ENCODE data around the gene CXCR5. TPM values are rescaled to one million over a fixed set of nuclear protein-coding genes. Genes with fewer than 3 reads are reported as not detected.
"Not testable (repeated sequence)": the region's sequence is repeated elsewhere in the genome, so short reads cannot be mapped to it uniquely, and the experiment has no call there.

CXCR5 gene, protein sequence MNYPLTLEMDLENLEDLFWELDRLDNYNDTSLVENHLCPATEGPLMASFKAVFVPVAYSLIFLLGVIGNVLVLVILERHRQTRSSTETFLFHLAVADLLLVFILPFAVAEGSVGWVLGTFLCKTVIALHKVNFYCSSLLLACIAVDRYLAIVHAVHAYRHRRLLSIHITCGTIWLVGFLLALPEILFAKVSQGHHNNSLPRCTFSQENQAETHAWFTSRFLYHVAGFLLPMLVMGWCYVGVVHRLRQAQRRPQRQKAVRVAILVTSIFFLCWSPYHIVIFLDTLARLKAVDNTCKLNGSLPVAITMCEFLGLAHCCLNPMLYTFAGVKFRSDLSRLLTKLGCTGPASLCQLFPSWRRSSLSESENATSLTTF
- total RNA-seq: 5.1 and 5.5 TPM in 2 replicates

DNA sequence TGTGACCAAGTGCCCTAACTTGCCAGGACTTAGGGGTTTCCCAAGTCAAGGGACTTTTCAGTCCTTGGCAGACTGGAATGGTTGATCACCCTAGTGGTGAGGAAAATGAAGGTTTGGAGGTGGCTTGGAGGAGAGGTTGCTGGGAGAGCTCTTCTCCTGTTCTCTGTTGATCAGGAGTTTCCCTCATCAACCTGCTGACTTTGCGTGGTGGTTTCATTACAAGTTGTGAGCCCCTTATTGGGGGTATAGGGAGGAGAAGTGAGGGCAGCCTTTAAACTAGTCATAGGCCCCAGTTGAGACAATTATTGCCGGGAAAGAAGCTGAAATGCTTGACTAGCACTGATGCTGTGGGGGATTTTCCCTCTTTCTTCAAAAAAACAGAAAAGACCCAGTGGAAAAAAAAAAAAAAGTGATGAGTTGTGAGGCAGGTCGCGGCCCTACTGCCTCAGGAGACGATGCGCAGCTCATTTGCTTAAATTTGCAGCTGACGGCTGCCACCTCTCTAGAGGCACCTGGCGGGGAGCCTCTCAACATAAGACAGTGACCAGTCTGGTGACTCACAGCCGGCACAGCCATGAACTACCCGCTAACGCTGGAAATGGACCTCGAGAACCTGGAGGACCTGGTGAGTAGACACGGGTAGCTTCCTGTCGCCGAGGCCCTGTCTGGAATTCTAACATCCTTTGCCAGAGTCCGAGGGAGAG is at the start of gene CXCR5:
Gene CXCR5, plus strand, starts transcription at position 525 of the 704 bp plus-strand sequence. Its CDS starts 50 bp downstream, at position 575.
- H3K9me3 Mint-ChIP-seq: no peaks in the 10 kb centered on the region
- no peak for DNase-seq (ENCODE audit: low spot score)
- H3K4me3 Mint-ChIP-seq: peak within 1 kb of the TSS; percentile 52
- H3K4me1 Mint-ChIP-seq (ENCODE audit: low read depth): peaks cover 50% of the 10 kb centered on the region
- intact Hi-C loops (cut with micrococcal nuclease): loop anchor here (1.0 to 2.0 kb wide), 4 partner anchors 12 to 91 kb away; no protein-coding TSS in a partner anchor
- H3K27ac Mint-ChIP-seq: peak within 1 kb of the TSS; percentile 87
- no peaks in the 10 kb centered on the region for H3K27me3 Mint-ChIP-seq (ENCODE audit: insufficient read depth)
- no peaks in the 10 kb centered on the region for H3K36me3 Mint-ChIP-seq (ENCODE audit: low read depth)

DNA sequence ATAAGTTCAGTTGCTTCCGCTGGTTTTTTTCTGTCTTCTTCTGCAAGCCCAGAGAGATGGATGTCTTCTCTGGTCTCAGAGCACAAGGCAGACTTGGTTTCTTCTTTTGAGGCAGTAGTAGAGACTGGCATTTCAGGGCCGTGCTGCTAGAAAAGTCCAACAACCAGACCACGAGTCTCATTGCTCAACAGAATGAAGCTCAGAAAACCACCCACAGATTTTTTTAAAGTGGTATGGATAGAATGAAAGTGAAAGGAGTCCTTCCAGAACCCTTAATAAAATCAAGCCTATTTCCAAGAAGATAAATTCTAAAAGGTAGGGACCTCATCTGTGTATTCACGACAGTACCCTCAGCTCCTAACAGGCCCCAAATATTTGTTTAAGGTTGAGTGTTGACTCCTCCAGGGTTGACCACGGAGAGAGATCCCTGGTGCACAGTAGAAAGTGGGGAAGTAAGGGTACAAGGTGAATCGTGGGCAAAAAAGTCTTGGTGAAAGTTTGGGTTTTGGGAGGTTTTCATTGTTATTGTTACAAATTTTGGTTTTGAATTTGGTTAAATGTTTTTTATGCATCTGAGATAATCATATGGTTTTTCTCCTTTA is 49.2 kb upstream of the CXCR5 start:
- Mint-ChIP-seq H3K4me3 (no peak overlapping the region), H3K27ac (peak overlapping the region; percentile 3), H3K4me1 (ENCODE audit: low read depth) (peaks cover 20% of the 10 kb centered on the region), H3K36me3 (ENCODE audit: low read depth) (no peaks in the 10 kb centered on the region), H3K27me3 (ENCODE audit: insufficient read depth) (no peaks in the 10 kb centered on the region), H3K9me3 (no peaks in the 10 kb centered on the region)
- DNase-seq (ENCODE audit: low spot score): no peak
- intact Hi-C loops (cut with micrococcal nuclease): no loop called here

DNA sequence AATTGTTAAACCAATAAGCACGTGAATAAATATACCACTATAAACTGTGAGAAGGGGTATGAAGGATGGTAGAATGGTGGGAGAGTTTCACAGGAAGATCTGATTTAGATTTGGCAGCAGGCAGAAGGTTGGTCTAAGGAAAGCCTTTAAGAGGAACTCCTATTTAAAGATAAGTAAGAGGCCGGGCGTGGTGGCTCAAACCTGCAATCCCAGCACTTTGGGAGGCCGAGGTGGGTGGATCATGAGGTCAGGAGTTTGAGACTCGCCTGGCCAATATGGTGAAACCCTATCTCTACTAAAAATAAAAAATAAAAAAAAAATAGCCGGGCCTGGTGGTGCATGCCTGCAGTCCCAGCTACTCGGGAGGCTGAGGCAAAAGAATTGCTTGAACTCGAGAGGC is 45.8 kb upstream of the CXCR5 start:
- H3K4me3 Mint-ChIP-seq: no peak overlapping the region
- H3K9me3 Mint-ChIP-seq: no peaks in the 10 kb centered on the region
- H3K27ac Mint-ChIP-seq: no peak overlapping the region
- H3K36me3 Mint-ChIP-seq (ENCODE audit: low read depth): no peaks in the 10 kb centered on the region
- H3K27me3 Mint-ChIP-seq (ENCODE audit: insufficient read depth): no peaks in the 10 kb centered on the region
- intact Hi-C loops (cut with micrococcal nuclease): no loop called here
- peaks cover 31% of the 10 kb centered on the region for H3K4me1 Mint-ChIP-seq (ENCODE audit: low read depth)
- no peak for DNase-seq (ENCODE audit: low spot score)

DNA sequence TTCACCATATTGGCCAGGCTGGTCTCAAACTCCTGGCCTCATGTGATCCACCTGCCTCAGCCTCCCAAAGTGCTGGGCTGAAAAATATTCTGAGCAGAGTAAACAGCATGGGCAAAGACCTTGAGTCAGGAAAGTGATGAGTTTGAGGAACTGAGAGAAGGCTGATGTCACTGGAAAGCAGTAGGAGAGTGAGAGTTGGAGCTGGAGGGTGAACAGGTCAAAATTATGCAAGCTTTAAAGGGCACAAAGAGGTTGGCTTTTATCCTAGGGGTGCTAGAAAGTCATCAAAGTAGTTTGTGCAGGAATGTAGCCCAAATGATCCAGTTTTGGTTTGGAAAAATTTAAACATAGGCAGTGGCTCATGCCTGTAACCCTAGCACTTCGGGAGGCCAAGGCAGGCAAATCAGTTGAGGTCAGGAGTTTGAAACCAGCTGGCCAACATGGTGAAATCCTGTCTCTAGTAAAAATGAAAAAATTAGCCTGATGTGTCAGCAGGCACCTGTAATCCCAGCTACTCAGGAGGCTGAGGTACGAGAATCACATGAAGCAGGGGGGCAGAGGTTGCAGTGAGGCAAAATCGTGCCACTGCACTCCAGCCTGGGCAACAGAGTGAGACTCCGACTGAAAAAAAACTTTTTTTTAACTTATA is 44.7 kb upstream of the CXCR5 start:
- Mint-ChIP-seq H3K27ac (no peak overlapping the region), H3K4me3 (no peak overlapping the region), H3K4me1 (ENCODE audit: low read depth) (peaks cover 32% of the 10 kb centered on the region), H3K9me3 (no peaks in the 10 kb centered on the region), H3K27me3 (ENCODE audit: insufficient read depth) (peaks cover 1% of the 10 kb centered on the region), H3K36me3 (ENCODE audit: low read depth) (no peaks in the 10 kb centered on the region)
- intact Hi-C loops (cut with micrococcal nuclease): no loop called here
- no peak for DNase-seq (ENCODE audit: low spot score)

DNA sequence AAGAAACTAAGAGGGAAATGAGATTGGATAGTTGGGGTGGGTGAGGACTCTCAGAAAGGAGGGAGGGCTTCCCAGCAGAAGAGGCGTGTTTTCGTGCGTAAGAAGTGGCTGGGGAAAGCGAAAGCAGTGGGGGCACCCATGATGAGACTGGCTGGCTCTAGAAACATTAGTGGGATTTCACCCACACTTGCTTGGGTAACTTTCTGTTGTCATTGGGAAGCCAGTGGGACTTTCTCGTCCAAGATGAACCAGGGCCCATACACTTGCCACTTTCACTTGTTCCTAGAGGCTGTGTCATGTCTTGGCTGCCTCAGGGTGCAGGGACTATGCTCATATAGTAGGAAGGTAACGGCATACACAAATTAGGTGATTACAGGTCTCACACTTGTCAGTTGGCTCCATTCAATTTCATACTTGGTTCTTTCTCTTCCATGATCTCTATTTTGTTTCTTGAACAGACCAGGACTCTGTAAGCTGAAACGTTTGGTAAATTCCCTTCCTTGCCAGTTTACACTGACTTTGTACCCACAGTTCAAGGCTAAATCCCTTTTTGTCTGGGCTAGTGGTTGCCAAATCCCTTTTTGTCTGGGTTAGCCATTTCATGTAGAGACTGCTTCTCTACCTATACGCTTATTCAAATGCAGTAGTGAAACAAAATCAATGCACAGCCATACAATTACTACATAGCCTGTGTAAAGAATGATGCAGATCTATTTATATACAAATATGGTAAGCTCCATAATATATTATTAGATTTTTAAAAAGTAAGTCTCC is 42.0 kb upstream of the CXCR5 start:
- H3K27me3 Mint-ChIP-seq (ENCODE audit: insufficient read depth): peaks cover 1% of the 10 kb centered on the region
- DNase-seq (ENCODE audit: low spot score): peak; percentile 28
- H3K27ac Mint-ChIP-seq: peak overlapping the region; percentile 9
- peaks cover 32% of the 10 kb centered on the region for H3K4me1 Mint-ChIP-seq (ENCODE audit: low read depth)
- H3K36me3 Mint-ChIP-seq (ENCODE audit: low read depth): peaks cover 1% of the 10 kb centered on the region
- intact Hi-C loops (cut with micrococcal nuclease): loop anchor here (2.0 to 10.0 kb wide), 2 partner anchors 49 to 393 kb away; no protein-coding TSS in a partner anchor
- H3K4me3 Mint-ChIP-seq: peak overlapping the region; percentile 35
- no peaks in the 10 kb centered on the region for H3K9me3 Mint-ChIP-seq

DNA sequence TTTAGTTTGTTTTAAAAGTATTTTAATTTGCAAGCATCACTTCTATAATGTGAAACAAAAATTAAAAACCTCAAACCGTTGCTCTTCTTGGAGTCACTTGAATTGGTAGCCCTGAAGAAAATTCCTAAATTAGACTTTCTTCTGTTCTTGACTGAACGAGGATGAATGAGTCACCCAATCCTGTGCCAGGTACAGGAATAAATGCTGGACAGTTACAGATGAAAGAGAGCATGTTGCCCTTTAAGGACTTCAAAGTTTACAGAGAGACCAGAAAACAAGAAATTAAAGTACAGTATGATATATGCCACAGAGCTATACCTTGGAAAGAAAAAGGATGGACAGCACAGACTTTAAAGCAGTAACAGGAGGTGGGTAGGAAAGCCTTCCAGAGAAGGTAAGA is 41.3 kb upstream of the CXCR5 start:
- intact Hi-C loops (cut with micrococcal nuclease): loop anchor here (10.0 kb wide), 1 partner anchor 392 kb away; no protein-coding TSS in a partner anchor
- peaks cover 1% of the 10 kb centered on the region for H3K36me3 Mint-ChIP-seq (ENCODE audit: low read depth)
- H3K27me3 Mint-ChIP-seq (ENCODE audit: insufficient read depth): peaks cover 3% of the 10 kb centered on the region
- H3K27ac Mint-ChIP-seq: no peak overlapping the region
- no peak for DNase-seq (ENCODE audit: low spot score)
- H3K4me3 Mint-ChIP-seq: no peak overlapping the region
- peaks cover 32% of the 10 kb centered on the region for H3K4me1 Mint-ChIP-seq (ENCODE audit: low read depth)
- no peaks in the 10 kb centered on the region for H3K9me3 Mint-ChIP-seq

DNA sequence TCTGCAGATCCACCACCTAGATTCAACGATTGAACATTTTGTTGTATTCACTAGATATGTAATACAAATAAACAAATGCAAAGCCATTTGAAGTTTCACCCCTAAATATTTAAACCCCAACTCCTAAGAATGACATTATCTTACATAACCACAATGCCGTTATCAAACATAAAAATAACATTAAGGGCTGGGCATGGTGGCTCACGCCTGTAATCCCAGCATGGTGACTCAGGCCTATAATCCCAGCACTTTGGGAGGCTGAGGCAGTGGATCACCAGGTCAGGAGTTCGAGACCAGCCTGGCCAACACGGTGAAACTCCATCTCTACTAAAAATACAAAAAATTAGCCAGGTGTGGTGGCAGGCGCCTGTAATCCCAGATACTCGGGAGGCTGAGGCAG is 40.8 kb upstream of the CXCR5 start:
- intact Hi-C loops (cut with micrococcal nuclease): loop anchor here (10.0 kb wide), 1 partner anchor 392 kb away; no protein-coding TSS in a partner anchor
- H3K4me1 Mint-ChIP-seq (ENCODE audit: low read depth): peaks cover 32% of the 10 kb centered on the region
- H3K4me3 Mint-ChIP-seq; H3K27me3 Mint-ChIP-seq (ENCODE audit: insufficient read depth); H3K36me3 Mint-ChIP-seq (ENCODE audit: low read depth); H3K9me3 Mint-ChIP-seq; H3K27ac Mint-ChIP-seq; DNase-seq (ENCODE audit: low spot score): not testable (repeated sequence)

DNA sequence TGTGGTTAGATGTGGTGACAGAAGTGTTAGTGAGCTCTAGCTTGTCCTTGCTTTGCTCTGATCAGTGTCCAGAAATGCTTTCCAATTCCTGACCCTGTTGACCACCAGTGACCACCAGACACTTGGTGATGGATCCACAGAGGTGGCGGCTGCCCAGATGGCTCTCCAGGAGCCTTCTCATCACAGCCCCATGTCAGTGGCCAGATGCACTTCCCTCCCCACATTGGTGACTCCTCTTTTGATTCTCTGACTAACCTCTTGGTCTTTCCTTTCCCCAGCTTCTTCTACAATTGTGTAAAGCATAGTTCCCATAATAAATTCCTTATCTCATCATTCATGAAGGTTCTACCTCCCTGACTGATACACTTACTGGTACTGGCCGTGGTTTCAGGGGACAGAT is 40.1 kb upstream of the CXCR5 start:
- Mint-ChIP-seq H3K9me3 (no peaks in the 10 kb centered on the region), H3K4me1 (ENCODE audit: low read depth) (peaks cover 32% of the 10 kb centered on the region), H3K27me3 (ENCODE audit: insufficient read depth) (peaks cover 3% of the 10 kb centered on the region), H3K27ac (no peak overlapping the region), H3K4me3 (no peak overlapping the region), H3K36me3 (ENCODE audit: low read depth) (peaks cover 1% of the 10 kb centered on the region)
- intact Hi-C loops (cut with micrococcal nuclease): loop anchor here (10.0 kb wide), 1 partner anchor 391 kb away; no protein-coding TSS in a partner anchor
- no peak for DNase-seq (ENCODE audit: low spot score)

DNA sequence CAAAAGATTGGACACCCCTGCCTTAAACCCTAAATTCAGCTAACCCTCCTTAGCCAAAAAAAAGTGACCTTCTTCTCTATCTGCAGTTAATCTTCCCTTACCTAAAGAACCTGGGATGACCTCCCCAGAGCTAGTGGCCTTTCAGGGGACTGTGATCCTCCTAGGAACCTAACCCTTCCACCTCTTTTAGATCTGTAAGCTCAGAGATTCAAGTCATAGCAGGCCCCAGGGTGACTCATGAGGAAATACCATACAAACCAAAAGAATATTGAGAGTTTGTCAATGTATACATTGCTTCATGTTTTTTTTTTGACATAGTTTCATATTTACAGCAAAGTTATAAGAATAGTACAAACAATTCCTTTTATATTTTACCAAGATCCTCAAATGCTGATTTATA is 38.3 kb upstream of the CXCR5 start:
- Mint-ChIP-seq H3K9me3 (no peaks in the 10 kb centered on the region), H3K36me3 (ENCODE audit: low read depth) (peaks cover 1% of the 10 kb centered on the region), H3K4me1 (ENCODE audit: low read depth) (peaks cover 27% of the 10 kb centered on the region), H3K4me3 (no peak overlapping the region), H3K27ac (peak overlapping the region; percentile 80), H3K27me3 (ENCODE audit: insufficient read depth) (peaks cover 5% of the 10 kb centered on the region)
- intact Hi-C loops (cut with micrococcal nuclease): loop anchor here (1.0 to 10.0 kb wide), 3 partner anchors 25 to 389 kb away; partner anchors contain the start of gene CXCR5
- DNase-seq (ENCODE audit: low spot score): no peak

DNA sequence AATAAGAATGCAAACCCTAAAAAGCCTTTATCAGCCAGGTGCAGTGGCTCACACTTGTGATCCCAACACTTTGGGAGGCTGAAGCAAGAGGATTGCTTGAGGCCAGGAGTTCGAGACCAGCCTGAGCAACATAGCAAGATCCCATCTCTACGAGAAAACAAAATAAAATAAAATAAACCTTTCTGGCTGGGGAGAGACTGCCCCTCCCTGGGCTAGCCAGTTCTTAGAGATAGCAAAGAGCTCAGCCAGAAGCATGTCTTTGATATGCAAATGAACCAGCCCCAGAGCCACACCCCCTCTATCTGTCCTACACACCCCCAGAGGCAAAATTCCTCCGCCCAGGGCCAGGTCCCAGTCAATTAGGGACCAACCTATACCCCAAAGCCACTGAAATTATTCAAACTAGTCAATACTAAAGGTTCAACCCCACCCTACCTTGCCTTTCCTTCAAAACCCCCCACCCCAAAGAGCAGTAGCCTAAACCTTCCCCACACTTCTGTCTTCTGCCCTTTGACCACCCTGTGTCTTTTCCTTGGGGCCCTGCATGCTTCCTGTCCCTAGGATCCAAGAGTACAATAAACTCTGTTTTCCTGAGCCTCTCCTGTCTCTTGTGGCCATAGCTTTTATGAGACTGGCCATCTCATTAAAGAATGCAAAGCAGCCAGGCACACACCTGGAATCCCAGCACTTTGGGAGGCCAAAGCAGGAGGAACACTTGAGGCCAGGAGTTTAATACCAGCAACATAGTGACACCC is 37.3 kb upstream of the CXCR5 start:
- Mint-ChIP-seq H3K9me3 (no peaks in the 10 kb centered on the region), H3K4me3 (no peak overlapping the region), H3K27ac (no peak overlapping the region), H3K4me1 (ENCODE audit: low read depth) (peaks cover 22% of the 10 kb centered on the region), H3K36me3 (ENCODE audit: low read depth) (peaks cover 1% of the 10 kb centered on the region), H3K27me3 (ENCODE audit: insufficient read depth) (peaks cover 5% of the 10 kb centered on the region)
- intact Hi-C loops (cut with micrococcal nuclease): loop anchor here (10.0 kb wide), 1 partner anchor 388 kb away; no protein-coding TSS in a partner anchor
- DNase-seq (ENCODE audit: low spot score): no peak

DNA sequence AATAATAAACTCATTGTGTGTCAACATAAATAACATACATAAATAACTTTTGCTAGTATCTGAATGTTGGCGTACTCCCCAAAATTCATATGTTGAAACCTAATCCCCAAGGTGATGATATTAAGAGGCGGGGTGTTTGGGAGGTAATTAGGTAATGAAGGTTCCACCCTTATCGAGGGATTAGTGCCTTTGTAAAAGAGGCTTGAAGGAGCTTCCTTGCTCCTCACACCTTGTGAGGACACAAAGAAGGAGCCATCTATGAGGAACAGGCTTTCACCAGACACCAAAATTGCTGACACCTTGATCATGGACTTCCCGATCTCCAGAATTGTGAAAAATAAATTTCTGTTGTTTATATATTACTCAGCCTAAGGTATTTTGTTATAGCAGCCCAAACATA is 33.9 kb upstream of the CXCR5 start:
- intact Hi-C loops (cut with micrococcal nuclease): loop anchor here (10.0 kb wide), 1 partner anchor 385 kb away; no protein-coding TSS in a partner anchor
- Mint-ChIP-seq H3K9me3 (no peaks in the 10 kb centered on the region), H3K27ac (no peak overlapping the region), H3K4me3 (no peak overlapping the region), H3K36me3 (ENCODE audit: low read depth) (peaks cover 1% of the 10 kb centered on the region), H3K4me1 (ENCODE audit: low read depth) (peaks cover 8% of the 10 kb centered on the region), H3K27me3 (ENCODE audit: insufficient read depth) (peaks cover 6% of the 10 kb centered on the region)
- no peak for DNase-seq (ENCODE audit: low spot score)

Measured in activated T-helper 1 cell treated with anti-CD3 and anti-CD28 coated beads, Interleukin-12 subunit alpha, Interleukin-12 subunit beta, Interleukin-2, Interleukin-4 antibody, amounts not matched to agents 30 ng/mL and 10 ng/mL and 1 ng/mL, durations not matched to agents 14 hours and 24 hours and 36 hours (primary cell).